K562 (cell line): Measurements from ENCODE around the gene ZNF292. TPM values are rescaled to one million over a fixed set of nuclear protein-coding genes. Genes with fewer than 3 reads are reported as not detected.

Experiments
- ATAC-seq: fragments of 200-7000 bp; cut with Tn5 transposase; 3 replicates; pipeline ENCODE4 v1.9.1; 2020; ENCODE audit warnings: moderate library complexity
- BruUV-seq: library from RNA; stranded (reverse); fragments of 400-500 nt; replicated peaks from 2 replicates; lab custom pipeline; 2021; lab: Mats Ljungman, UMichigan
- CTCF ChIA-PET: fragments of 300-600 bp; formaldehyde crosslinking; extraction: SDS; loops from one replicate; lab custom pipeline; 2021; ENCODE audit warnings: low intra/inter-chr PET ratio; lab: Yijun Ruan, JAX
- POLR2A ChIA-PET: fragments of 300-600, 350-650 bp; sonication (Branson Sonifier 250); formaldehyde crosslinking; extraction: SDS; loops from one replicate; lab custom pipeline; 2021; ENCODE audit warnings: antibody characterized with exemption, inconsistent platforms; lab: Yijun Ruan, JAX
- DNase-seq, 4 experiments: peaks; one replicate each; pipeline versions ENCODE4 v3.0.0 to v3.0.0-alpha.2; 2011 to 2018; ENCODE audit warnings: low spot score in 3 of 4, mixed read lengths in 3 of 4; ENCODE audit errors: extremely low read depth in 1 of 4
- FAIRE-seq: peaks from 2 replicates; lab custom pipeline; 2011; peaks lifted over from hg19 to GRCh38; lab: Jason Lieb, UNC
- H2AFZ ChIP-seq: 2 replicates; pipeline ENCODE4 v1.6.0; 2011; ENCODE audit warnings: low read depth, low read length, control low read depth, inconsistent platforms
- H3K27ac ChIP-seq: fragments of 200-600 bp; 3 replicates; pipeline ENCODE4 v1.8.0; 2011; ENCODE audit warnings: low read depth, mild to moderate bottlenecking, control low read depth, inconsistent platforms, low read length, moderate library complexity, mixed read lengths; ENCODE audit errors: extremely low read depth
- H3K27me3 ChIP-seq, 2 experiments: fragments of 300-600 bp in 1 of 2; 2 replicates in 1 of 2; 3 replicates in 1 of 2; pipeline versions ENCODE4 v1.6.0 to v1.8.0; 2011; ENCODE audit warnings: inconsistent platforms in 2 of 2, low read length in 2 of 2, mild to moderate bottlenecking in 1 of 2, mixed read lengths in 1 of 2, moderate library complexity in 1 of 2; ENCODE audit not compliant: control insufficient read depth in 2 of 2, insufficient read depth in 2 of 2
- H3K36me3 ChIP-seq: fragments of 300-600 bp; 3 replicates; pipeline ENCODE4 v1.8.0; 2011; ENCODE audit warnings: mild to moderate bottlenecking, low read length, inconsistent platforms; ENCODE audit not compliant: control insufficient read depth, insufficient read depth
- H3K4me1 ChIP-seq, 2 experiments: fragments of 200-600 bp in 1 of 2; replicated peaks in 1 of 2; 2 replicates in 1 of 2; 3 replicates in 1 of 2; pipeline versions ENCODE4 v1.5.1 to v1.8.0; 2011; ENCODE audit warnings: inconsistent platforms in 2 of 2, low read length in 2 of 2, mild to moderate bottlenecking in 1 of 2, mixed read lengths in 1 of 2, moderate library complexity in 1 of 2; ENCODE audit not compliant: control insufficient read depth in 2 of 2, insufficient read depth in 2 of 2
- H3K4me2 ChIP-seq: 2 replicates; pipeline ENCODE4 v1.6.1; 2011; ENCODE audit warnings: low read length, control low read depth, inconsistent platforms, mixed read lengths; ENCODE audit not compliant: insufficient read depth
- H3K4me3 ChIP-seq: fragments of 200-600 bp; sonication (generic), shearing (Covaris generic); 2 replicates; pipeline ENCODE4 v1.5.1; 2016; ENCODE audit warnings: control low read depth, inconsistent platforms
- H3K79me2 ChIP-seq: fragments of 200-600 bp; 3 replicates; pipeline ENCODE4 v1.8.0; 2011; ENCODE audit warnings: low read length, inconsistent platforms; ENCODE audit not compliant: control insufficient read depth, insufficient read depth
- H3K9ac ChIP-seq, 2 experiments: 2 replicates each; pipeline versions ENCODE4 v1.6.0 to v1.6.1; 2011; ENCODE audit warnings: low read depth in 2 of 2, low read length in 2 of 2, control low read depth in 1 of 2, inconsistent platforms in 1 of 2, mild to moderate bottlenecking in 1 of 2, mixed read lengths in 1 of 2; ENCODE audit not compliant: insufficient read depth in 1 of 2
- H3K9me1 ChIP-seq: one replicate; pipeline ENCODE4 v1.6.0; 2011; ENCODE audit warnings: inconsistent platforms, mild to moderate bottlenecking, low read length, moderate library complexity; ENCODE audit not compliant: control insufficient read depth, insufficient read depth
- H3K9me3 ChIP-seq: replicated peaks from 2 replicates; pipeline ENCODE4 v1.5.1; 2011; ENCODE audit warnings: low read depth, low read length, inconsistent platforms; ENCODE audit not compliant: control insufficient read depth, insufficient read depth
- H4K20me1 ChIP-seq: replicated peaks from 2 replicates; pipeline ENCODE4 v1.6.1; 2011; ENCODE audit warnings: low read length, inconsistent platforms, mixed read lengths; ENCODE audit not compliant: control insufficient read depth, insufficient read depth
- BACH1 ChIP-seq: fragments of 200-800 bp; sonication (Bioruptor generic); IDR thresholded peaks from 2 replicates; pipeline ENCODE4 v1.6.1; 2016; ENCODE audit warnings: missing genetic modification characterization, missing compliant biosample characterization
- HDAC1 ChIP-seq, 2 experiments: fragments of 450-650 bp; IDR thresholded peaks; 2 replicates each; pipeline ENCODE4 v1.6.1; 2016 to 2017; ENCODE audit warnings: inconsistent platforms in 1 of 2, mild to moderate bottlenecking in 1 of 2, moderate library complexity in 1 of 2
- KAT2B ChIP-seq: IDR thresholded peaks from one replicate; pipeline ENCODE4 v1.6.1; 2012; ENCODE audit warnings: low read depth, mild to moderate bottlenecking, control low read depth, inconsistent platforms, low read length, moderate library complexity
- MEIS2 ChIP-seq: fragments of 450-650 bp; IDR thresholded peaks from 2 replicates; pipeline ENCODE4 v1.6.1; 2014; ENCODE audit warnings: mild to moderate bottlenecking; ENCODE audit not compliant: partially characterized antibody
- NCOA4 ChIP-seq: fragments of 450-650 bp; IDR thresholded peaks from 2 replicates; pipeline ENCODE4 v1.6.1; 2018; ENCODE audit warnings: mild to moderate bottlenecking; ENCODE audit not compliant: partially characterized antibody
- PTTG1 ChIP-seq: fragments of 450-650 bp; IDR thresholded peaks from 2 replicates; pipeline ENCODE4 v1.6.1; 2016; ENCODE audit warnings: low read depth, mild to moderate bottlenecking, missing genetic modification characterization, missing compliant biosample characterization
- PYGO2 ChIP-seq: fragments of 450-650 bp; IDR thresholded peaks from 2 replicates; pipeline ENCODE4 v1.6.1; 2016; ENCODE audit warnings: mild to moderate bottlenecking, missing genetic modification characterization, moderate library complexity, missing compliant biosample characterization
- RBBP5 ChIP-seq: fragments of 200-600 bp; sonication (generic); IDR thresholded peaks from 2 replicates; pipeline ENCODE4 v1.6.1; 2012; ENCODE audit warnings: borderline replicate concordance, mild to moderate bottlenecking, low read length, control low read depth, inconsistent platforms; ENCODE audit not compliant: insufficient read depth, poor library complexity, severe bottlenecking
- SMARCE1 ChIP-seq: fragments of 450-650 bp; IDR thresholded peaks from 2 replicates; pipeline ENCODE4 v1.7.1; 2016; ENCODE audit warnings: mild to moderate bottlenecking
- ZBTB7A ChIP-seq: IDR thresholded peaks from 2 replicates; pipeline ENCODE4 v1.6.1; 2011; ENCODE audit warnings: low read depth, mild to moderate bottlenecking, low read length, moderate library complexity, borderline replicate concordance; ENCODE audit not compliant: control insufficient read depth
- ZNF609 ChIP-seq: sonication (generic); formaldehyde crosslinking; IDR thresholded peaks from 2 replicates; pipeline ENCODE4 v1.8.1; 2023; ENCODE audit warnings: missing genetic modification reagents, mild to moderate bottlenecking, borderline replicate concordance
- WGBS: fragments of 100-300 bp; shearing (Covaris generic); methylation state at CpG from one replicate; pipeline ENCODE4 v1.1.6; 2016; ENCODE audit warnings: low coverage, mixed read lengths; ENCODE audit not compliant: insufficient coverage; ENCODE audit errors: missing lambda C conversion rate; 5-methylcytosine and 5-hydroxymethylcytosine counted together
- in situ Hi-C: fragments of 300-500 bp; cut with MboI; formaldehyde crosslinking; loops from 4 replicates; pipeline ENCODE4 v1.15.0; 2018; ENCODE audit warnings: inconsistent platforms, mixed read lengths
- intact Hi-C: fragments of 100-400 bp; cut with micrococcal nuclease; formaldehyde crosslinking; loops from 2 replicates; pipeline ENCODE4 v1.14.2; 2022
- polyA plus RNA-seq, 8 experiments: library from polyadenylated mRNA; depleted of rRNA in 4 of 8; stranded (reverse) in 5 of 8; unstranded in 3 of 8; fragments of >200 nt; fragmentation: Nextera tagmentation in 2 of 8; fragmentation: Illumina TruSeq in 1 of 8; extraction: Ambion mirVana in 2 of 8; extraction: Trizol in 1 of 8; gene quantifications; 2 replicates each; pipeline versions ENCODE4 v1.2.1 to v1.2.3, GENCODE V29; 2011 to 2014; ENCODE audit warnings: inconsistent platforms in 1 of 8, missing spikeins in 1 of 8
- total RNA-seq, 7 experiments: library from RNA; depleted of rRNA in 6 of 7; stranded (reverse); fragments of >200 nt in 6 of 7; fragmentation: Illumina TruSeq in 2 of 7; extraction: Trizol in 2 of 7; gene quantifications; 2 replicates each; pipeline versions ENCODE4 v1.2.1 to v1.2.3, GENCODE V29; 2011 to 2021; ENCODE audit warnings: low replicate concordance in 1 of 7
- TF ChIP-seq, protein P1 (sequence below): sonication (generic); formaldehyde crosslinking; IDR thresholded peaks from 2 replicates; pipeline ENCODE4 v1.8.0; 2022; ENCODE audit warnings: mild to moderate bottlenecking, missing genetic modification reagents

Gene ZNF292
- total and polyA plus RNA-seq, 9 of the 15 experiments (the other 6 are each of a cell fraction or from before 2014, with no cell fraction given) = 4.4 to 17.1 (median 12.8) TPM

GRCh38 chr6:87155842-87156815 is 764 bp downstream of the ZNF292 start:
- FAIRE-seq (no peak), ATAC-seq (peak; percentile 81), DNase-seq (peak; percentile 59 to 74 (median 64))
- Histone ChIP-seq H3K4me3 (peak overlapping the region; percentile 55), H3K27me3 (no peaks in the 10 kb centered on the region), H3K79me2 (peaks cover 66% of the 10 kb centered on the region), H3K9ac (peak overlapping the region; percentile 82 to 99), H4K20me1 (peaks cover 14% of the 10 kb centered on the region), H2AFZ (peak overlapping the region; percentile 99), H3K9me3 (no peaks in the 10 kb centered on the region), H3K9me1 (no peaks in the 10 kb centered on the region), H3K27ac (peak overlapping the region; percentile 85), H3K36me3 (peaks cover 7% of the 10 kb centered on the region; the same call in 2 of the 3 replicates), H3K4me2 (peak overlapping the region; percentile 93), H3K4me1 (peaks cover 4 to 13% of the 10 kb centered on the region in 2 experiments; a peak in 3 of 5 replicates)
- WGBS = 1% methylated on average over 37 of the region's 43 CpGs
- POLR2A ChIA-PET = interaction anchor here (0.7 to 1.3 kb wide), 3 partner anchors 12 to 124 kb away, joined by 3 to 5 read pairs (median 3); no protein-coding TSS in a partner anchor
- CTCF ChIA-PET = no interaction called here
- TSS peak; percentile 70 for BruUV-seq
- intact Hi-C loops (loop anchor here (5.0 kb wide), 1 partner anchor 111 kb away; no protein-coding TSS in a partner anchor), in situ Hi-C loops (no loop called here)
- TF ChIP-seq BACH1 (tag) (no peak), ZBTB7A (peak; percentile 60; the same call in 1 of the 2 replicates), SMARCE1 (no peak), HDAC1 (IDR thresholded peaks at IDR 0.05) (no peak), PTTG1 (tag) (no peak), PYGO2 (no peak), NCOA4 (no peak), RBBP5 (peak; percentile 80), MEIS2 (no peak), ZNF609 (CRISPR knock-in tag) (no peak), KAT2B (no peak)
- TF ChIP-seq, protein P1, sequence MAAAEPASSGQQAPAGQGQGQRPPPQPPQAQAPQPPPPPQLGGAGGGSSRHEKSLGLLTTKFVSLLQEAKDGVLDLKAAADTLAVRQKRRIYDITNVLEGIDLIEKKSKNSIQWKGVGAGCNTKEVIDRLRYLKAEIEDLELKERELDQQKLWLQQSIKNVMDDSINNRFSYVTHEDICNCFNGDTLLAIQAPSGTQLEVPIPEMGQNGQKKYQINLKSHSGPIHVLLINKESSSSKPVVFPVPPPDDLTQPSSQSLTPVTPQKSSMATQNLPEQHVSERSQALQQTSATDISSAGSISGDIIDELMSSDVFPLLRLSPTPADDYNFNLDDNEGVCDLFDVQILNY (CRISPR knock-in tag) = no peak
